ENCODE measurements around the gene UQCRHL.
"Not testable (repeated sequence)": the region's sequence is repeated elsewhere in the genome, so short reads cannot be mapped to it uniquely, and the experiment has no call there.

Gene UQCRHL

GRCh38 chr1:15807549-15807948, at the start of gene UQCRHL:
TSS of gene UQCRHL (minus strand) at chr1:15807649. CDS start at chr1:15807649, 0 bp downstream.
- not testable (repeated sequence) for DNase-seq (ENCODE audit: low read depth in 4 of 4, low spot score in 1 of 4)

DNA sequence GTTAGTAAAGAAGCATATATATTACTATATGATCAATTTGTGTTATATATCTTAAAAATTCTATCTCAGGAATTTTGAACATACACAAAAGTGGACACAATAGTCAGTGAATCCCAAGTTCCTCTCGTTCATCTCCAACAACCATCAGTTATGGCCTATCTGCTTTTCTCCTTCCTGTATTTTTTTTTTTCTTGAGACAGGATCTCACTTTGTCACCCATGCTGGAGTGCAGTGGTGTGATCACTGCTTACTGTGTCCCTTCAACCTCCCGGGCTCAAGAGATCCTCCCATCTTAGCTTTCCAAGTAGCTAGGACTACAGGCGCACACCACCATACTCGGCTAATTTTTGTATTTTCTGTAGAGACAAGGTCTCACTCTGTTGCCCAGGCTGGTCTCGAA, 49.4 kb upstream of the UQCRHL start:
- DNase-seq (ENCODE audit: low read depth in 4 of 4, low spot score in 1 of 4), result no peak

- DNase-seq (ENCODE audit: low read depth in 4 of 4, low spot score in 1 of 4), result no peak
Measured at GRCh38 chr1:15852828-15853302, 45.4 kb upstream of the UQCRHL start.

- no peak for DNase-seq (ENCODE audit: low read depth in 4 of 4, low spot score in 1 of 4)
Measured at GRCh38 chr1:15852036-15852827, 44.8 kb upstream of the UQCRHL start.

- DNase-seq (ENCODE audit: low read depth in 4 of 4, low spot score in 1 of 4), result no peak
Measured at GRCh38 chr1:15851210-15852035, 44.0 kb upstream of the UQCRHL start.

DNA sequence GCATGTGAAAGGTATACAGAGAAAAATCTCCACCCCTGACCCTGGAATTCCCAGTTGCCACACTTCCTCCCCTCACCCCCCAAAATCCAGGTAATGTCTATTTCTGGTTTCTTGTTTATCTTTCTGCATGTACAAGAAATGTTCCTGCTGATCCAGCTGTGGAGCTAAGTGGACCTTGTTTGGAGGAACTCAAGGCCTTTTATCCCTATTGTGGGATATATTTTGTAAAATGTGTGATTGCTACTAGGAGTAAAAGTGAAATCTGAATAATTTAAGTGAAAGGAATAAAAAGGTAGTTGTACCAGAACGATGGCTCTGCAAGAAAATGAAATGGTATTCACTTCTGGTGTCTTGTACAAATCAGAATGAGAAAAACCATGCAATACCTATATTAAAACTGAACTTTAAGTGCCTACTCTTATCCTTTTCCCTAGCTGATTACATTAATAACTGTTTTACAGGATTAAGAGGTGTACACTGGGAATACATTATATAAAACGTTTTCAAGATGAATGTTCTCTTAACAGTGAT, 43.1 kb upstream of the UQCRHL start:
- DNase-seq (ENCODE audit: low read depth in 4 of 4, low spot score in 1 of 4), result no peak

- DNase-seq (ENCODE audit: low read depth in 4 of 4, low spot score in 1 of 4), result peak in 1 of 4 experiments; percentile 24
Measured at GRCh38 chr1:15849775-15850324, 42.4 kb upstream of the UQCRHL start.

- peak in 2 of 4 experiments; percentile 11 to 49 for DNase-seq (ENCODE audit: low read depth in 4 of 4, low spot score in 1 of 4)
Measured at GRCh38 chr1:15848929-15849774, 41.7 kb upstream of the UQCRHL start.

DNA sequence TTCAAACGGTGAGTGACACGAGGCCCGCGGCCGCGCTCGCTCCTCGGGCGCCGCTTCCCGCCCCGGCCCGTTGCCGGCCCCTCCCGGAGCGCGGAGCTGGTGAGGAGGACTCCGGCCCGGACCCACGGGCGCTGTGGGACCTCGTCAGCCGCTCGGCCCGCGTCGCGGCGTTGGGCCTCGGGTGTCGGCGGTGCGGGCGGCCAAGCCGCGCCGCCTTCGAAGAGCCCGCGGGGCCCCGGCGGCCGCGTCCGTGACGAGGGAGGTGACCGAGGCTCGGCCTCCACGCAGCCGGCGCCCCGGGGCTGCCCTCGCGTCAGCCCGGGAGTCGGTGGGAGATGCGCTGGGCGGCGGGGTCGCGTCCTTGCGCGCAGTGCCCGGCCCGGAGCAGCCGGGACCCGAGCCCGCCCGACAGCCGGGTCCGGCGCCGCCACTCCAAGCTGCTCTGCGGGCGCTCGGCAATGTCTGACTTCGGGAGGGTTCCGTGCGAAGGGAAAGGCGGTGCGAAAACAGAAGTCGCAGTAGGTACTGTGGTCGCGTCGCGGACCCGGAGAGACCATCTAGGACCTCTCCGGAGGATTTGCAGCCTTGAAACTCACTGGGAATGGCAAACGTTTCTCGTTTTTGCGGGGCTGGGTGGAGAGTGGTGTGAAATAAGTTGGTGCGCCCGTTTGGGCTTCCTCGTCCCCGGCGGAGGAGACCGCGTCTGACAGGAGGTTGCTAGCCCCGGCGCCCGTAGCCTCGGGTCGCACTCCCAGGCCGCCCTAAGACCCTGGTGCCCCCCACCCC, 40.9 kb upstream of the UQCRHL start:
- DNase-seq (ENCODE audit: low read depth in 4 of 4, low spot score in 1 of 4), result peak in 1 of 4 experiments; percentile 36

DNA sequence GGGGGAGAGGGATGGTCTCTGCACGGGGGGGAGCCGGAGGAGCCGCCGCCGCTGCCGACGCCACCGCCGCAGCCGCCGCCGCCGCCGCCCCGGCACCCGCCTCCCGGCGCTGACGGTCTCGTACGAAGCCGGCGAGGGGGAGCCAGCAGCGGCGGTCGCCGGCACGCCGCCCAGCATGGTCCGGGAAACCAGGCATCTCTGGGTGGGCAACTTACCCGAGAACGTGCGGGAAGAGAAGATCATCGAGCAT, 40.4 kb upstream of the UQCRHL start:
- DNase-seq (ENCODE audit: low read depth in 4 of 4, low spot score in 1 of 4), result peak in 1 of 4 experiments; percentile 19

DNA sequence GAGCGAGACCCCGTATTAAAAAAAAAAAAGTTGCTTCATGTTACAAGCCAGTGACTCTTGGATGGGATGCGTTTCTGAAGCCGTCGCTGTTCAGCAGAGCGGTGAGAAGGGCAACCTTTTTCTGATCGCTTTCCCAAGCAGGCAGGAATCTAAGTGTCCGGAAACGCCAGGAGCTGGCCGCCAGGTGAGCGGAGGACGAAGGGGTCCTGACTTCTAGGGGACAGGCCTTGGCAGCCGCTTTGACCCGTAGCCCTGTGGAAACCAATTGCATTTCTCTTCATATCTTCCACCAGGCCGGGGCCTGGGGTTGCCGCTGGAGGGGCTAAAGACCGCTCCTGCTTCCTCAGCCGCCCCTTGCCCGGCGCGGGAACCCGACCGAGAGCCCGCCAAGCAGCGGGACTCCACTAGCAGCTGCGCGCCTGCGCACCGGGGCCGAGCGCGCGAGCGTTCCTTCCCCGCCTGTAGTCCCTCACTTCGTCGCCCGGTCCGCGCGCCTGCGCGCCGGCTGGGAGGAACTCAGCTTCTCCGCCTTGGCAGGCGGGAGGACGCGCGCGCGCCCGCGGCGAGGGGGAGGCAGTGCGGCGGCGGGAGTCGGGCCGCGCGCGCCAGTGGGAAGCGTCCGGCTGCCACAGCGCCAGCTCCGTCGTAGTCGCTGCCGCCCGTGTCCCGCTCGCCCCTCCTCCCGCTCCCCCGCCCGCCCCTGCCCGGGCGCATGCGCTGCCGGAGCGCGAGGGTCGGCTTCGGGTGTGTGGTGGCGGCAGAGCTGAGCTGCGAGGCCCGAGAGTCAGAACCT, 39.8 kb upstream of the UQCRHL start, which contains the start of gene SPEN:
Gene SPEN (plus strand): TSS at position 608 of the 793 bp plus-strand sequence. CDS start 361 bp downstream, outside the sequence.
- peak; percentile 92 to 97 (median 95) for DNase-seq (ENCODE audit: low read depth in 4 of 4, low spot score in 1 of 4)

DNA sequence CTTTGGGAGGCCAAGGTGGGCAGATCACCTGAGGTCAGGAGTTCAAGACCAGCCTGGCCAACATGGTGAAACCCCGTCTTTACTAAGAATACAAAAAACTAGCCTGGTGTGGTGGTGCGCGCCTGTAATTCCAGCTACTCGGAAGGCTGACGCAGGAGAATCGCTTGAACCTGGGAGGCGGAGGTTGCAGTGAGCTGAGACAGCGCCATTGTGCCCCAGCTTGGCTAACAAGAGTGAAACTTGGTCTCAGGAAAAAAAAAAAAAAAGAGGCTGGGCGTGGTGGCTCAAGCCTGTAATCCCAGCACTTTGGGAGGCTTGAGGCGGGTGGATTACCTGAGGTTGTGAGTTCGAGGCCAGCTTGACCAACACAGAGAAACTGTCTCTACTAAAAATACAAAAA, 38.6 kb upstream of the UQCRHL start:
- not testable (repeated sequence) for DNase-seq (ENCODE audit: low read depth in 4 of 4, low spot score in 1 of 4)

DNA sequence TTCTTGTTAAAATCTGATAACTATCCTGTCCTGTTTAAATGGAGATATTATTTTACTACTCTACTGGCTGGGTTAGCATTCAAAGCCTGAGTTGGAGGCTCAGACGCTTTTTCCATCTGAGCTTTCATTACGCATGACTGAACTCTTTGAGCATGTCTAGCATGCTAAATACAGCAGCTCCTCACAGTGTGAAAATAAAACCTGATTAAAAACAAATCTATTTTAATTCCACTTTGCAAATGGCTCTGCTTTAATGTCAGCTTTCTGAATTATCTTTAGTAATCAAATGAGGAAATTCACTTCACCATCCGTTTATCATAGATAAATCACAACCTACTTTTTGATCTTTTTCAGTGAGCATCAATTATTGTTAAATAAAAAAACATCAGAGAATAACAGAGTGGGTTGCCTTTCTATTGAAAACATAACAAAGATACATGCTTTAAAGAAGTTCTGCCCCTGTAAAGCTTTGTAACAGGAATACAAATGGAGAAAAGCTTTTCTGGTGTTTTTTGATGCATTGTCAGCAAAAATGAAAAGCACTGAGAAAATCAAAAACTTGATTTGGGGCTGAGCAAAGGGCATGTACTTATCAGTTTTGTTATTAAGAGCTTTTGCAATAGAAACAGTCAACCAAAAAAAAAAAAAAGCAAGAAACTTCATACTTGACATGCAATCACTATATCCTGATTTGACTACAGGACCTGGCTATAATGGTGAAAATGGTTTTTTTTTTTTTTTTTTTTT, 36.5 kb upstream of the UQCRHL start:
- DNase-seq (ENCODE audit: low read depth in 4 of 4, low spot score in 1 of 4), result no peak

DNA sequence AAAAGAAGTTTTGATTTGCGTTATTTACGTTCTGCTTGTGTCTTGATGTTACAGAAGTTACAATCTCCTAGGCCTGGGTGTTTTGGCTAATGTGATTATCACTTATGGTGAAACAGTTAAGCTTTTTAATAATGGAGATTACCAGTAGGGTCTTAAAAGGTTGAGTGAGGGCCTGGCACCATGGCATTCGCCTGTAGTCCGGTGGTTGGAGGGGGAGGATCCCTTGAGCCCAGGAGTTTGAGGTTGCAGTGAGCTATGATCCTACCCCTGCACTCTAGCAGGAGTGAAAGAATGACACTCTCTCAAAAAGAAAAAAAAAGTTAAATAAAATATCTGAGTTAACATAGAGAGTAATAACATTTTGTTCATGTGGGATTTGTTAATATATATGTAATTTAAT, 31.3 kb upstream of the UQCRHL start:
- no peak for DNase-seq (ENCODE audit: low read depth in 4 of 4, low spot score in 1 of 4)

DNA sequence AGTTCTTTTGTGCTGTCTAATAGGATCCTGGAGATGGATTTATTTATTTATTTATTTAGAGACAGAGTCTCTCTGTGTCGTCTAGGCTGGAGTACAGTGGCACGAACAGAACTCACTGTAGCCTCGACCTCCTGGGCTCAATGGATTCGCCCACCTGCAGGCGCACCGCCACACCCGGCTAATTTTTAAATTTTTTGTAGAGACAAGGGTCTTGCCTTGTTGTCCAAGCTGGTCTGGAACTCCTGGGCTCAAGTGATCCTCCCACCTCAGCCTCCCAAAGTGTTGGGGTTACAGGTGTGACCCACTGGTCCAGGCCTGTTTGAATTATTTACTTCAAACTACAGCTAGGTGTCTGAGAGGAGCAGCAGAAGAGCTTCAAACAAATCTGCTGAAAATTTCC, 30.5 kb upstream of the UQCRHL start:
- no peak for DNase-seq (ENCODE audit: low read depth in 4 of 4, low spot score in 1 of 4)

DNA sequence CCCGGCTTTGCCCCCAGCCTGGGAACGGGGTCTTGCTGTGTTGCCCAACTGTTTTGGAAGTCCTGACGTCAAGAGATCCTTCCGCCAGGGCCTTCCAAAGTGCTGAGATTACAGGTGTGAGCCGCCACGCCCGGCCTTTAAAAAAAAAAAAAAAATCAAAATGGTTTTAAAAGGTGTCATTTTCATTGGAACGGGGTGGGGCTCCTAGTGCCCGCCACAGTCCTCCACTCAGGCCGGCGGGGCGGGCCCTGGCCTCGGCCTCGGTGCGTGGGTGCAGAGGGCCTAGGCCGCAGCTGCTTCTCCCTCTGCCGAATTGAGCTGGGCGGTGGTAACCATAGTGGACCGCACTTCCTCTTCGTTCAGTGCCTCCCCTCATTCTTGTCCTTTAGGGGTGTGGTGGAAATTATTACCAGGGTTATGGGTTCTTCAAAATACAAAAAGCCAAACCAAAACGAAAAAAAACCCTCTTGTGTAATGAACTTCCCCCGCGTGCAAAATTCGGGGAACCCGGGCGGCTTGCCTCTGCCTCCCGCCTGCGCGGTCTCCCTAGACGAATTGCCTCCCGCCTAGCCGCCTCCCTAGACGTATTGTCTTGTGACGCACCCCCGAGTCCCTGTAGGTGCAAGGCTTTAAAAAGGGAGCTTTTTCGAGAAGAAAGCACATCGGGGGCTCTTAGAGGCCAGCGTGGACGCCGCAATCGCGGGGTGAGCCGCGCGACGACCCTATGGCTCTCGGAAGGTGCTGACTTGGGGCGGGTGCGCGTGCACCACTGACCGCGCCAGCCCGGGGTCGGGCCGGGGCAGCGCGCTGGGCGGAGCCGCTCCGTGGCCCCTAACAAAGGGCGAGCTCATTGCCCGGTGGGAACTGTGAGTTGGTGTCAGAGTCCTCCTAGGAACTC, 29.6 kb upstream of the UQCRHL start:
- peak in 2 of 4 experiments; percentile 11 to 33 for DNase-seq (ENCODE audit: low read depth in 4 of 4, low spot score in 1 of 4)

GRCh38 chr1:15836511-15836771, 29.0 kb upstream of the UQCRHL start:
- not testable (repeated sequence) for DNase-seq (ENCODE audit: low read depth in 4 of 4, low spot score in 1 of 4)
